ENCODE measurements around the gene ZNF497. TPM values are rescaled to one million over a fixed set of nuclear protein-coding genes. Genes with fewer than 3 reads are reported as not detected.

ZNF497 gene
- total RNA-seq: 0.12 and 0.29 TPM in 2 replicates

DNA sequence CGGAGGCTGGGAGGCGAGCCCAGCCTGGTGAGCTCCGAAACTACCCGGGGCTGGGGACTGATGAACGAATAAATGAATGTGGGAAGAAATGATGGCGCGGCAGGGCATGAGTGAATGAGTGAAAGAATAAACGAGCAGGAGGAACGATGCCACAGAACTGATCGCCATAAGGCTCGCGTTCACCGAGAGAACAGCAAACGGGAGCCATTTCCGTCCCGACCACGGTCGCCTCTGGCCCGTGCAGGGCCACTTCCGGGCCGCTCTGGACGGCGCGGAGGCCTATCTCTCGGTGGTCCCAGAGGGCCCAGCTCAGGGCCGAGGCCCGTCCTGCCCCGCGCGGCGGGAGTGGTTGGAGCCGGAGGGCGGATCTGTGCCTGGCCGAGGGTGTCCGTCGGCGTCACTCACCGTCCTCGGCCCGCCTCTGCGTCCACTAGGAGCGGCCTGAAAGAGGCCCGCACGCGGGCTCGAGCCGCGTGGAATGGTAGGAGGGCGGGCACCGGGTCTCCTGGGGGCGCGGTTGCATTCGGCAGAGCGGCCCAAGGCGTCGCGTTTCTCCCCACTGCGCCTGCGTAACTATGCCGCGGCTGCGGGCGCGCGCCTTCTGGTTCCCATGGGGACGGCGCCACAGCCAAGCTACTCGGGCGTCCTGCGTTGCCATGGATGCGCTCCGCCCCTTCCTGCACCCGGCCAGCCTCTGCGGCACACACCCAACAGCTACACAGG is at the start of gene ZNF497:
Gene ZNF497 (minus strand): TSS at position 480 of the 723 bp plus-strand sequence. CDS start 5,116 bp downstream, outside the sequence.

DNA sequence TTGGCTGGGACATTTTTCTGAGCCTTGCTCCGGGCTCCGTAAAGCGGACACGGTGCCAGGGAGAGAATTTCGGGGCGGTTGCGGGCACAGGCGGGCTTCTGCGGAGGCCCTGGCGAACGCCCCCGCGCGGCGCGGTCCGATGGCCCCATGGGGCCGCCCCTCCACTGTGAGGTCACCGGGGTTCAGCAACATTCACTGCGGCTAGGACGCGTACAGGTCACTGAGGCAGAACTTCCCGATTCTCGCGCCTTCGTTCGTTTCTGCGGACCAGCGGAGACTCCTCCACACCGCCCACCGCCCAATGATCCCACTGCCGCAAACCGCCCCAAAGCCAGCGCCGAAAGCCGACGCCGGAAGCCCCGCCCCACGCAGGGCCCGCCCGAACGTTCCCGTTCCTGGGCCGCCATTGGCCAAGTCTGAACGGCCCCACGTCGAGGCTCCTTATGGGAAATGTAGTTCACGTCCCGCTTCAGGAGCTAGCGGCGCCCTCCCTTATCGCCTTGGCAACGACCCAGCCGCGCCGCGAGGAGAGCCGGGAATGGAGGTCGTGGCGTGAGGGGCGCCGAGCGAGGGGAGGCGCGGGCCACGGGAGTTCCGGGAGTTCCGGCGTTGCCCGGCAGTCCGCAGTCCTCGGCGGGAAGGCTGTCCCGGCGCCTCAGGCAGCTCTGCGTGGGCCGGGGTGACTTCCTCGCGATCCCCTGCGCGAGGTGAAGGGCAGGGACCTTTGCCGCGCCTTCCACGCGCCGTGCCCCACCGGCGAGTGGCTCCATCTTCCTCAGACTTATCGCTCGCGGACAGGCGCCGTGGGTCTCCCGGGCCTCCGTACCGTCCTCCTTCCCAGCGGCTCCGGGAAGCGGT is 45.8 kb upstream of the ZNF497 start, which contains the start of gene ZNF584:
Gene ZNF584 (plus strand): TSS at position 498 of the 858 bp plus-strand sequence. CDS start 499 bp downstream, outside the sequence.

DNA sequence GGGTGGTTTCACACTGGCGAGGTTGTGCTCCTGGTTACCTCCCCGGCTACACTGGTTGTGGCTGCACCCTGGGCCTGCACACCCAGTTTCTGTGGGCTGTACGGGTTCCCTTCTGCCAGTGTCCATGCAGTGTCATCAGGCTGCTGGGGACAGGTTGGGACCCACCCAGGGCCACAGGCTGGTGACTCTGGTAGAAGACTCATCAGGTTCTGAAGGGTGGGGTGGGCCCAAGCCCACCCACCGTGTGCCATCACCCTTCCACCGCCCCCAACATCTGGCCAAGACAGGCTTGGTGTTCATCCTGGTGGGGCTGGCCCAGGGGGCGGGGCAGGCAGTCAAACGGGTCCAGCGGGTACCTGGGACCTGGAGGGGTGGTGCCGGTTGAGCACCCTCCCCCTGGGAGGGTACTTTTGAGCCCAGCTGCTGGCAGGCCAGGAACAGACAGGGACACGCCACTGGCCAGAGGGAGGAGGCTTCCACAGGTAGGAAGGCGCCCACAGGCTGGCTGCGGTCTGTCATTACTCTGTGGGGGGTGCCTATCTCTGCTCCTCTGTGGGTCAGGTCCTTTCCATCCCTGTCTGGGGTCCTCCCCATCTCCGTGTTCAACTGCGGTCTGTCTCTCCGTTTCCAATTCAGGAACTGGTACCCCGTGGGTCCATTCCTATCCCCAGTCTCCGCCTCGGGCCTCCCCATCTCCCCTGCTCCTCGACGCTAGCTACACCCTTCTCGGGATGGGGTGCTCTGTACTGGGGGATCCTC is 32.8 kb upstream of the ZNF497 start, which contains the start of gene RNF225:
Gene RNF225 (plus strand): TSS at position 437 of the 759 bp plus-strand sequence. CDS start 434 bp downstream, outside the sequence.

DNA sequence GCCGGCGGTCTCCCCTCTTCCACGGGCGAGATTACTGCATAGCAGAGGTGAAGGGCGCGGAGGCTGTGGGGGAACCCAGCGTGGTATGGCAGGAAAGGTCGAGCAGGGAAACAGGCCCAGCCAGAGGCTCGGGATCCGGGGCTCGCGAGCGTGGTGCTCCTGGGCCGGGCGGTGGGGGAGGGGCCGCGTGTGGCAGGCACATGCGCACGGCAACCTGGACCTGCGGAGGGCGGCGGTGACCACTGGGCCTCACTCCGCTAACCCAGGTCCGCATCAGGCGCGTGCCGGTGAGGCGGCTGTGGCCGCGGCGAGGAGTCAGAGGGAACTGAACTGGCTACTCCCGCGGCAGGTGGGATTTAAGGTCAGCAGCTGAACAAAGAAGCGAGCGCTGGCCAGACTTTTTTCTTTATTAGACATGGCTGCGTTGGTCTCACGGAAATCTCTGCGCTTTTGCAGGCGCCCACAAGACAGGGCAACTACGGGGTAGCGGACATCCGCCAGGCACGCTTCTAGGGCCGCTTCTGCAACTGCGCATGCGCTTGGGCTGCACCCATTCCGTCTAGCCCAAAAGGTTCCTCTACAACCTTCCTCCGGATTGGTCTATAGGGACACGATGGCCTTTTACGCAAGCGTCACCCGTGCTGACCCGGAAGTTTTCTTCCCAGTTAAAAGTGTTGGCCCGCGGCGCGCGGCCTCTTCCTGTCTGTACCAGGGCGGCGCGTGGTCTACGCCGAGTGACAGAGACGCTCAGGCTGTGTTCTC is 24.2 kb upstream of the ZNF497 start, which contains the start of gene RPS5:
Gene RPS5 (plus strand): TSS at position 694 of the 762 bp plus-strand sequence. CDS start 869 bp downstream, outside the sequence.

DNA sequence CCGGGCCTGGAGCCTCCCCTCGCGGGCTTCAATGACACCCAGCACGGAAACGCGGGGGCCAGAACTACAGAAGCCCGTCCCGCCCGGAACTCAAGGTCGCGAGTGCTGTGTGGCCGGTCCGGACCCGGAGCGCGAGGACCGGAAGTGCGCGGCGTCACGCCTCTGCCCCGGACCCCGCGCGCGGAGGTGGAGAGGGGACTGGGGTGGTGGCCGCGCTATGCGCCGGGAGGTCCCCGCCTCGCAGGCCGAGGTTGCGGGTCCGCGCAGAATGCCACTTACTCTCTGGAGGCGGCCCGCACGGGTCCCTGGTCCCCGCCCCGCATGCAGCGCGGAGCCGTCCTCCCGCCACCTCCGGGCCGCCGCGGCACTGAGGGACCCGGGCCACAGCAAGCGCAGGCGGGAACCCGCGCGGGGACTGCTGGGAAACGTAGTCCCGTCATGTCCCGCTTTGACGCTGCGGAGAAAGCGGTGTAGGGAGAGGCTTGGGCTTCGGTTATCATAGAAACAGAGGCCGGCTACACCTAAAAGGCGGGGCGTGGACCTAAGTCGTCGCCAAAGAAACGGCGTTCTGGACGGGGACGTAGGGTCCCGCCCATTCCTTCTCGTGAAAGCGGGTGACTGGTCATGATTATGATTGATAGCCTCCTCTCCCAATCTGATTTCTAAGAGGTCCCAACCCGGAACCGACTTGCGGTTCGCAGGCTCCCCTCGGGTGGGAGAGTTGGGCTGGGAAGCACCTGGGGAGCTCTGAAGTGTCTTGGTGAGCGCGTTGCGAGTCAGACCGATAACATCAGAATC is 18.3 kb upstream of the ZNF497 start, which contains the start of gene ZNF837:
Gene ZNF837 (minus strand): TSS at position 369 of the 798 bp plus-strand sequence. CDS start 11,698 bp downstream, outside the sequence.

DNA sequence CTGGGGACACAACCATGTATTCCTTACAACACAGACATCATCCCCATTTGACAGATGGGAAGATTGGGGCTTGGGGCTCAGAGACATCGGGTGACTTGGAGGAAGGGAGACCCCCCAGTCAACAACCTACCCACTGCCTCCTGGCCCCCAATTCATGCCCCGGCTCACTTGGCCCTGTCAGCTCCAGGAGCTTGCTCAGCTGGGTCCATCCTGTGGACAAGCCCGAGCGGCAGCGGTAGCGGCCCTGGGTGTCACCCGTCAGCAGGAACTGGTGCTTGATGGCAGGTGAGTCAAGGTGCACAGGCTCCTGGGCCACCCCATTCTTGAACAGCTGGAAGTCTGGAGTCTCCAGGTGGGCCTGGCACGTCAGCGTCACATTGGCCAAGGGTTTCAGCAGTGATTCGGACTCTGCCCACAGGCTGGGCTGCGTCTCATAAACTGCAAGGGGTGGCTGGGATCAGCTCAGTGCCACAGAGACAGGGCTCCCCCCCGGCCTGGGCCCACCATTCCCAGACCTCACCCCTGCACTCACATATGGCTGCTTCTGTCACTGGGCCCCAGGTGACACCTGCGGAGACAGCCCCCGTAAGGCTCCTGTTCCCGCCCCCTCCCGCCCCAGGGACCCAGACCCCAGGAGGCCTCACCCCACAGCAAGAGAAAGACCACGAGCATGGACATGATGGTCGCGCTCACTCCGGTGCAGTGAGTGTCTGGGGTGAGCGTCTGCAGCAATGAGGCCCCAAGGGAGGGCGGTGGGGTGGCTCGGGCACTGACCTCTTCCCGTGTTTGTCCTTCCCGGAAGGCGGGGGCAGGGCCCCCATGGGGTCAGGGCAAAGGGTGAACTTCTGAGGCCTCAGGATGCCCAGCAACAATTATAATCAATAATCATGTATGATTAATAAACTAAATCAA is 9.5 kb downstream of the ZNF497 start, which contains the start of gene A1BG:
Gene A1BG (minus strand): TSS at position 733 of the 912 bp plus-strand sequence. CDS start 55 bp downstream, at position 678.

DNA sequence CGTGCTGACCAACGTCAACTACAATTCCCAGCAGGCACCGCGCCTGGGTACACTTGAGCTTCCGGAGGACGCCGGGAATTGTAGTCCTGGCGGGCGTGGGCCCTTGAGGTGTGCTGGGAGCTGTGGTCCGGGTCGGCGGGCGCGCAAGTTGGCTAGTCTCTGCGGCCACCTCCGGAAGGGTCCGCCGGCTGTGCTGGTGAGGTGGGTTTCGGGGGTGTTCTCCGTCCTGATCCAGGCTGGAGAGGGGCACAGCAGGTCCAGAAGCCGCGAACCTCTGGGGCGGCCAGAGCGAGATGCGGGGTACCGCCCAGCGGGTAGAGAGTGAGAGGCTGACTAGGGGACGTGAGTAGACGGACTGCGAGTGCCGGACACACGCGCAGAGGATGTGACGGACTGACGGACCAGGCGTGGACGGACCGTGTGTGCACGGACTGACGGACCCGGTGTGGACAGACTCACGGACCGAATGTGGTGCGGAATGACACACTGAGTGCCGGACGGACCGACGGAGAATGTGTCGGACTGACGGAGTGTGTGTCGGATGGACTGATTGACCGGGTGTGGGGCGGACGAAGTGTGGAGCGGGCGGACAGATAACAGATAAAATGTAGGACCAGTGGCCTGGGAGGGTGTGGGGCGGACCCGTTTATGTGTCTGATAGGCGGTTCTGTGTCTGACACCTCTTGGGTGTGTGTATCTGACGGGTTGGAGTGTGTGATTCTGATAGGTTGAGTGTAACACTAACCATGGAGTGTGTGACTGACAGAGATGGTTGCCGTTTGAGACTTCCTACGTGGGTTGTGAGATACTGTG is 35.4 kb downstream of the ZNF497 start, which contains the start of gene ZSCAN22:
Gene ZSCAN22 (plus strand): TSS at position 81 of the 813 bp plus-strand sequence. CDS start 7,809 bp downstream, outside the sequence.

DNA sequence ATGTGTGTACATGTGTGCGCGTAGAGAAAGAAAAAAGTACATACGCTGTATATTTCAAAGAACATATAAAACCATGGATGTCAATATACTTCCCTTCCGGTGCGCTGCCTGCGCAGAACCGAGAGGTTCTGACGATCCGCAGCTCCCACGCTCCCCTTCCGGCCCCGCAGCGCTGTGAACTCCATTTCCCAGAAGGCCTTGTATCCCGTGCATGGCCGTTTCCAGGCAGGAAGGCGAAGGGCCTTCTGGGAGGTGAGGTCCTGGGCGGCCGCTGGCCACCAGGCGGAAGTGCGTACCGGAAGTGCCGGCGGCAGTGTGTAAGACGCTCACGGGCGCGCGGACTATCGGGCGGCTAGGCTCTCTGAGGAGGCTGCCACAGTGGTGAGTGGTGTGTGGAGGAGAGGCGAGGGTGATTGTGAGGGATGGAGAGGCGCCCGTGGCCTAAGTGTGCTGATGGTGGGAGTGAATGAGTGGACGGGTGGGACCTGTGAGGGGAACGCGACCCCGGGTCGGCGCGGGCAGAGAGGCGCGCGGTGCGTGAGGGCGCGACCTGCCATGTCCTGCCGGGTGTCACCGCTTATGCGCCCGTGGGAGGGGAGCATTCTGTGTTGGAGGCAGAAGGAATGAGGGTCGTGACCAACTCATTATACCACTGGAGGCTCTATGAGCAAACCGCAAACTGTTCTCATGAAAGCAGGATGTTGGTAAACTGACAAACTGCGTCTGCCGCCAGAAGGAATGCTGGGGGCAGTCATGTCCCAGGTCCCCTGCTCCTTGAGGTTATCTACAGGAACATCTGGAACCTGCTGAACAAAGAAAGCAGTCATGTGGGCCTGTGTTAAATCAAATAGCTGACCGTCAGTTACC is 57.3 kb downstream of the ZNF497 start, which contains the start of gene ERVK3-1:
Gene ERVK3-1 (plus strand): TSS at position 313 of the 867 bp plus-strand sequence. CDS start 6,792 bp downstream, outside the sequence.

Other genes with a start within 250 kb of the ZNF497 start
- 7.2 and 7.8 TPM in 2 replicates for gene ZNF329, start 212.0 kb downstream of the ZNF497 start, total RNA-seq
- 18.0 and 21.7 TPM in 2 replicates for gene ZNF274, start 179.7 kb downstream of the ZNF497 start, total RNA-seq
- gene ZNF544, start 133.8 kb downstream of the ZNF497 start, total RNA-seq: 24.6 and 33.3 TPM in 2 replicates
- 6.2 and 6.9 TPM in 2 replicates for gene ZNF8, start 83.8 kb downstream of the ZNF497 start, total RNA-seq
- 21.8 and 35.2 TPM in 2 replicates for gene ERVK3-1, start 57.4 kb downstream of the ZNF497 start, total RNA-seq
- 2.4 and 2.8 TPM in 2 replicates for gene ZSCAN22, start 35.8 kb downstream of the ZNF497 start, total RNA-seq
- gene A1BG, start 9.3 kb downstream of the ZNF497 start, total RNA-seq: 24.8 and 61.8 TPM in 2 replicates
- 3.8 and 4.8 TPM in 2 replicates for gene ZNF837, start 18.3 kb upstream of the ZNF497 start, total RNA-seq
- gene RPS5, start 24.5 kb upstream of the ZNF497 start, total RNA-seq: 1,797 and 1,853 TPM in 2 replicates
- not detected in 2 replicates for gene RNF225, start 32.9 kb upstream of the ZNF497 start, total RNA-seq
- gene ZNF584, start 45.9 kb upstream of the ZNF497 start, total RNA-seq: 12.7 and 16.5 TPM in 2 replicates
- 6.4 and 7.1 TPM in 2 replicates for gene ZNF132, start 77.4 kb upstream of the ZNF497 start, total RNA-seq
- gene ZNF324B, start 88.9 kb upstream of the ZNF497 start, total RNA-seq: 7.5 and 7.6 TPM in 2 replicates
- 10.7 and 12.1 TPM in 2 replicates for gene ZNF324, start 104.3 kb upstream of the ZNF497 start, total RNA-seq
- 12.8 and 16.3 TPM in 2 replicates for gene ZNF446, start 113.6 kb upstream of the ZNF497 start, total RNA-seq
- gene SLC27A5, start 149.2 kb upstream of the ZNF497 start, total RNA-seq: 4.8 and 5.5 TPM in 2 replicates
- 5.9 and 9.4 TPM in 2 replicates for gene ZBTB45, start 157.1 kb upstream of the ZNF497 start, total RNA-seq
- gene TRIM28, start 181.3 kb upstream of the ZNF497 start, total RNA-seq: 204 and 211 TPM in 2 replicates
- gene CHMP2A, start 192.4 kb upstream of the ZNF497 start, total RNA-seq: 133 and 136 TPM in 2 replicates
- 21.6 and 30.4 TPM in 2 replicates for gene UBE2M, start 195.9 kb upstream of the ZNF497 start, total RNA-seq
- gene MZF1, start 210.6 kb upstream of the ZNF497 start, total RNA-seq: 7.4 and 13.3 TPM in 2 replicates